HG03097 (cell line): Measurements from ENCODE around the gene UBL3.

Experiments
- ATAC-seq: cut with Tn5 transposase; IDR thresholded peaks from one replicate; pipeline ENCODE4 v1.9.1; 2021; ENCODE audit not compliant: unreplicated experiment, low FRiP score

Gene UBL3

GRCh38 chr13:29816715-29817114 lies 33.7 kb downstream of the UBL3 start:
- ATAC-seq = no peak

- no peak for ATAC-seq
These were observed 35.1 kb downstream of the UBL3 start for GRCh38 chr13:29815336-29815735.

DNA sequence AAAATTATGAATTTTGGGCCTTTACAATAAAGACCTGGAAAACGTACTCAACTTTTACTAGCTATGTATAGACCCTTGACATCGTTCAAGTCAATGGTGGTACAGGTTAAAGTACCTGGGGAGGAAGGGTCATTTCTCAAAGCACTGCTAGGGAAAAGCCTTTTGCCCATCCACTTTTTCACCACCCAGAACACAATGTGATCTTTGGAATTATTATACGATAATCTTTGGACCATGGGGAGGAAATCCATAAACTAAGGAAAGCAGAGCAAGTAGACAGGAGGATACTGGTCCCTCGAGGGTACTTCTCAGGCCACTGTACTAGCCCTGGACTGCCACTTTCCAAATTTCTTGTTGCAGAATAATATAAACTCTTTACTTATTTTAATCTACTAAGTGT lies 39.5 kb downstream of the UBL3 start:
- no peak for ATAC-seq

DNA sequence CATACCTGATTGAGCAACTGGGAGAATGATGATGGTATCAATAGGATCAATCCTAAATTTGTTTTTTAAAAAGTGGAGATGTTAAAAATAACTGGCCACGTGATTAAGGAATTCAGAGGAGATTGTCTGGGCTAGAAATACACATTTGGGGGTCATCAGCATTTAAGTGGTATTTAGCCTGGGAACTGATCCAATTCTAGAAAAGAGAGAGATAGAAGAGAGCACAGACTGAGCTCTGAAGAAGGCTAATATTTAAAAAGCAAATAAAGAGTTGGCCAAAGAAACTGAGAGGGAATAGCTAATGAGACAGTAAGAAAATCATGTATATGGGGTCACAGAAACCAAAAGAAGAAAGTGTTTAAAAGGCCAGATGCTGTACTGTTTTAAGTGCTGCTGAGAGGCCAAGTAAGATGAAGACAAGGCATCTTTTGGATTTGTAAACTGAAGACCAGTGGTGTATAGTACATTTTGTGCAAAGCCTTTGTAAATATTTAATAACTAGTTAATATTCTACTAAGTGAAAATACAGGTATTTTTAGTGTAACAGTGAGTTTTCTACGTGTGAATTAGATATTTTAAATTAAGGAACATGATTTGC lies 40.2 kb downstream of the UBL3 start:
- ATAC-seq = no peak

- ATAC-seq = no peak
These were observed 42.2 kb downstream of the UBL3 start for GRCh38 chr13:29808264-29808663.

DNA sequence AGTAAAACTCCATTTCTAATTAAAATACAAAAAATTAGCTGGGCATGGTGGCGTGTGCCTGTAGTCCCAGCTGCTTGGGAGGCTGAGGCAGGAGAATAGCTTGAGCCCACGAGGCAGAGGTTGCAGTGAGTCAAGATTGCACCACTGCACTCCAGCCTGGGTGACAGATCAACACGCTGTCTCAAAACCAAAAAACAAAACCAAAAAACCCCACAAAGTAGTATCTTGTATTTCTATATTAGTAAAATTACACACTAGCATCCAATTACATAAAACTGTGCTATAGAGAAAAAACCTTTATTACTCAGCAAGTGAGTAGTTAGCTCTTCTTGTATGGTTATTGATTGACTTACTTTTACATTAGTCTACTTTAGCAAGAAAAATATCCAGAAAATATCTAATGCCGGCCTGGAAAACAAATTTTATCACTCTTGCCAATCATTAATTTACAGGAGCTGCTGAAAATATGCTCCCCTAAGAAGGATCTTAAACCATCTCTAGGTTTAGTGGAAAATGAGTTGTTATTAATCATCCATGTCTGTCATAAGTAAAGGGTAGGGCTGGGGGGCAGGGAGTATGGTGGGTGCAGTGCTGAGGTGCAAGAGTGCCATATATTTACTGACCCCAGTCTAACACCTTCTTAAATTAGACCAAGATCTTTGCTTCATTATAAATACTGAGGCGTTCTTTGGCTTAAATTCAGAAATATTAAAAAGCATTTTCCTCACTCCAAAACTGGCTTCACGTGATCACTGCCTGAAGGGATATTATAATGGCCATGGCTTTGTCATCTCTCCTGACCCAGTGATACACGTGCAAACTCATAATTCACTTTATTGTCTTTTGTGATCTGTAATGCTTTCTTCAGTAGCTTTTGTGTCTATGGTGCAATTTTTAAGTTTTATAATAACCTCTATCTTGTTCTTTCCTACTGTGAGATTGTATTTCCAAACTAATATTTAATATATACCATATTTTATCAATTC lies 44.1 kb downstream of the UBL3 start:
- ATAC-seq = no peak

DNA sequence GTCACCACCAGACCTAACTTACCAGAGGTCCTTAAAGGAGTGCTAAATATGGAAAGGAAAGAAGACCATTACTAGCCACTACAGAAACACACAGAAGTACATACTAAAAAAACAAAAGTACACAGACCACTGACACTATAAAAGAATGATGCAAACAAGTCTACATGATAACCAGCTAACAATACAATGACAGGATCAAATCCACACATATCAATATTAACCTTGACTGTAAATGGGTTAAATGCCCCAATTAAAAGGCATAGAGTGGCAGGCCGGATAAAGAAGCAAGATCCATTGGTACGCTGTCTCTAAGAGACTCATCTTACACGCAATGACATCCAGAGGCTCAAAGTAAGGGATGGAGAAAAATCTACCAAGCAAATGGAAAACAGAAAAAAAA lies 47.2 kb downstream of the UBL3 start:
- ATAC-seq = no peak

GRCh38 chr13:29802621-29803020 lies 47.8 kb downstream of the UBL3 start:
- no peak for ATAC-seq

- no peak for ATAC-seq
These were observed 48.6 kb downstream of the UBL3 start for GRCh38 chr13:29801737-29802305.

GRCh38 chr13:29801102-29801501 lies 49.3 kb downstream of the UBL3 start:
- ATAC-seq = no peak

DNA sequence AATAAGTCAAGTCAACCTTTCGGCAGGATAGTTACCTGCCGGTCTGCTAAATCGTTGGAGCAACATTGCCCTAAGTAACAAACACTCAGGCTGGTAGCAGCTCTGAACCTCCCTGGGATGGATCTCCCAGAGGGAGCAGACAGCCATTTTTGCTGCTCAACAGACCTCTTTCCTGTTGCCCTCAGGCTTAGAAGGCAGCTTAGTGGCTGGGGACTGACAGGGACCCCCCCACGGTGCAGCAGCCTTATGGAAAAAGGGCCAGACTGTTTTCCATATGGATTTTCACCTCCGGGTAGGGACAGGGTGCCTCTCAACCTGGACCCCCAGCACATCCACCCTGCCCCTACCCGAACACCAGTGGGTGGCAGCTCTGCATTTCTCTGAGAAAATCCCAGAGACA lies 49.7 kb downstream of the UBL3 start:
- no peak for ATAC-seq

DNA sequence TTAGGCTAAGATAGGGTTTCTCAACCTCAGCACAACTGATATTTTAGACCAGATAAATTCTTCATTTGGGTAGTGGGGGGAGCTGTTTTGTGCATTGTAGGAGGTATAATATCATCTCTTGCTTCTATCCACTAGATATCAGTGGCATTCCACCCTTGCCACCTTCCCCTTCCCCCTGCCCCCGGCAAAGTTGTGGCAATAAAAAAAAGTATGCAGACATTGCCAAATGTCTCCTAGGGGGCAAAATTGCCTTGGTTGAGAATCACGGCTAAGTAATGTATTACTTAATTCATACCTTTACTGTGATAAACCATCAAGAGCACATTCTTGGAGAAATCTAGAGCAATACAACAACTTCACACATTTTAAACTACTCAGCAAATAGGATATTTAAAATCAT lies 51.4 kb downstream of the UBL3 start:
- no peak for ATAC-seq

DNA sequence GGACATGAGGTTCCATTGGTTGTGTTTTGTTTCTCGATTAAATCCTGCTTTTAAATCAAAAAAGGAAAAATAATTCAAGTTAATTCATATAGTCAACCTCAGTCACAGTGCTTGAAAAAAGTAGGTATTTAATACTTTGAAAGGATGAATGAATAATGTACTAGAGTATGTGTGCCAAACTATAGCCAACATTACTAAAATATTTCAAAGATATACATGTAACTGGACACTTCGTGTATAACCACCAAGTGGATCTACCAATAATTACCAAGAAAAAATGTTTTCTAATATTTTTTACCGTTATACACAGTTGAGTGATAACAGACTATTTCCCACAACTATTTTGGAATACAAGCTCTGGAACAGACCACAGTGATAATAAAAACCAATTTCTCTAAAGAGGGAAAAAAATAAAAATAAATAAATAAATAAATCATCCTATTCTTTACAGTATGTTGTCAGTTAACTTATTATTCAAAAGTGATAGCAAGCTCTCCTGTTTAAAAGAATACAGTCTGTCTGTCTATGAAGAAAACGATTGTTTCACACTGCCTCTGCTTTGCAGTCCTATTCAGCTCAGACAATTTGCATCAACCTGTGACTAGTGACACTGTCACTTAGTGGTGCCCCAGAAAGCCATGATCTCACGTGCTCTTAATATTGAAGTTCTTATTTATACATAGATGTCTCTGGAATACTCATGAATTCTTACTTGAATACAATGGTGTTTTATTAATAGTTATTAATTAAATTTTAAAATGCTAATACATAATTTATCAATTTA lies 58.2 kb downstream of the UBL3 start:
- ATAC-seq = no peak

- no peak for ATAC-seq
These were observed 58.9 kb downstream of the UBL3 start for GRCh38 chr13:29791508-29791907.

GRCh38 chr13:29786698-29787097 lies 63.7 kb downstream of the UBL3 start:
- no peak for ATAC-seq

DNA sequence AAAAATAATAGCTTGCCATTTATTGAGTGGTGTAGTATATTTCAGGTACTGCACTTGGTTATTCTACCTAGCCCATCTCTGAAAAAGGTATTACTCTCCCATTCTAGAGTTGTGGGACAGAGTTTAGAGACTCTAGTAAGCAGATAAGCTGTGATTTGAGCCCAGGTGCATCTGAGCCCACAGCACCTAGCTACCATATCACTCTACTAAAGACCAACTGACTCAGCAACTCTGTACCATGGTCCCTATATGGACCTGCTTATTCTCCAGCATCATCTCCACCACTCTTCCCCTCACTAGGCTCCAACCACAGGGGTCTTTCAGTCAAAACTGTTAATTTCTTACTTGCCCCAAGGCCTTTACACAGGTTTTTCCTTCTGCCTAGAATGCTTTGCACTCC lies 64.4 kb downstream of the UBL3 start:
- no peak for ATAC-seq

DNA sequence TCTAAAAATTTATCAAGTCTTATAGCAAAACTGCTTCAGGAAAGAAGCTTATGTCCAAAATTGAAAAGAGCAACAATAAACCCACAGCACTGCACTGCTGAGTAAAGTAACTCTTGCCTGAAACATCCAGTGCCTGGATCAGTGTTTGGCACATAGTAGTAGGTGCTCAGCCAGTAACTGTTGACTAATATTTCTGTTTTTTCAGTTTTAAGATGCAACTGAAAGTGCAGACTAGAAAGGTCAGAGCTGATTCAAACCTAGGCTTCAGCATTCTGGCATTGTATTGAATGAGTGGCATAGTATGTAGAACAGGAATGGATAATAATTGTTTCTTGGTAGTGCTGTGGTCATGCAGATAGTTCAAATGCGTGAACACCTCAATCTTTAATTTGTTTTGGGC lies 67.6 kb downstream of the UBL3 start:
- no peak for ATAC-seq

- ATAC-seq = no peak
These were observed 75.6 kb downstream of the UBL3 start for GRCh38 chr13:29774830-29775229.

GRCh38 chr13:29771247-29771646 lies 79.2 kb downstream of the UBL3 start:
- no peak for ATAC-seq

DNA sequence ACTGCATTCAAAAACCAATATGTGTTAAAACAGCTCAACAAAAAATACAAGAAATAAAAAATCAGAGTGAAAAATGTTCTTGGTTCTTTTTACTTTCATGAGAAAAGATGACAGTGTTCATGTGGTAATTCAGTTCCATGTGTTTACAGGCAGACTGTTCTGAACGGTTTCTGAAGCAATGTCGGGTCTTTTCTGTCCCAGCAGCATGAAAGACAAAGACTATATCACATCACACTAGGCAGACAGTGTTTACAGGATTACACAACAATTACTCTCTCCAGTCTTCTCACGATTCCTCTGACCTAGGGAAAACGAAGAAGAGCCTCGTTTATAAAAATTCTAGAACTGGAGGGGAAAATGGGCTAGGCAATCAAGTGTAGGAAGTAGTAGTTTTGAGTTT lies 83.4 kb downstream of the UBL3 start:
- ATAC-seq = no peak
